Stimulated activated CD8-positive, alpha-beta memory T cell treated with anti-CD3 and anti-CD28 coated beads, Interleukin-15, amount 100 ng/mL, for 1 hour (primary cell): ENCODE measurements around the gene HNF4A.
"Not testable (repeated sequence)": the region's sequence is repeated elsewhere in the genome, so short reads cannot be mapped to it uniquely, and the experiment has no call there.

Experiments used
- DNase-seq: peaks from one replicate; pipeline ENCODE4 v3.0.0-alpha.2; 2020; ENCODE audit warnings: low read depth

The HNF4A gene

GRCh38 chr20:44345941-44346340, 9.6 kb upstream of the HNF4A start:
- DNase-seq: not testable (repeated sequence)

GRCh38 chr20:44348168-44348659, 7.3 kb upstream of the HNF4A start:
- no peak for DNase-seq

- no peak for DNase-seq
Observed at GRCh38 chr20:44349349-44349748, 6.2 kb upstream of the HNF4A start.

DNA sequence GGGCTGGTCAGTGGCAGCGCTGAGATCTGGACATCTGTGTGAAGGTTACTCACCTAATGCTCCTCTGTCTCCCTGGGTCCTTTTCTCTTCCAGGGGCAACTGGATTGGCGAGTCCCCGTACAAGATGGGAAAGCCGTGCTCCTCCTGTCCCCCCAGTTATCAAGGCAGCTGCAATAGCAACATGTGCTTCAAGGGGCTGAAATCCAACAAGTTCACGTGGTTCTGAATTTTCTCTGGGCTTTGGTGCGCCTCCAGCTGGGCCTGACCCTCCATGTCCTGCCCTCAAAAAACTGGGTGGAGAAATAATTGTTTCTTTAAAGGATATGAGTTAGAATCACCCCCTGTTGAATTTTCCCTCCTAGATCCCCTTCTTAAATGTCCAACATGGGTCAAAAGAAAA, 4.9 kb upstream of the HNF4A start:
- no peak for DNase-seq

- DNase-seq: no peak
Observed at GRCh38 chr20:44354979-44355497, 461 bp upstream of the HNF4A start.

GRCh38 chr20:44356353-44356723, 839 bp downstream of the HNF4A start:
- no peak for DNase-seq

DNA sequence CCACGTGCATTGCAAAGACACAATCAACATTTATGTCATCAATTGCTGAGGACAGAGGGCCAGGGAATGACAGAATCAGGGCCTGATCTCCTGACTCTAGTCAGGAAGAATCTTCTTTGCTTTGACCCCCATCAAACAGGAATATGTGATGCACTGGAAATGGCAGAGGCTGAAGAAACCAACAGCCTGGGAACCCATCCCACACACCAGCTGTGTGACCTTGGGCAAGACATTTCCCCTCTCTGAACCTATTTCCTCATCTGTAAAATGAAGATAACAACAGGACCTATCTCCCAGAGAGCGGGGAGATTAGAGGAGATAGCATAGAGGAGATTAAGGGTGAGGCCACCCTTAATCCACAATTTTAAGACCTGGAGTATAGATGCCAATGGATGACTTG, 1.5 kb downstream of the HNF4A start:
- no peak for DNase-seq

DNA sequence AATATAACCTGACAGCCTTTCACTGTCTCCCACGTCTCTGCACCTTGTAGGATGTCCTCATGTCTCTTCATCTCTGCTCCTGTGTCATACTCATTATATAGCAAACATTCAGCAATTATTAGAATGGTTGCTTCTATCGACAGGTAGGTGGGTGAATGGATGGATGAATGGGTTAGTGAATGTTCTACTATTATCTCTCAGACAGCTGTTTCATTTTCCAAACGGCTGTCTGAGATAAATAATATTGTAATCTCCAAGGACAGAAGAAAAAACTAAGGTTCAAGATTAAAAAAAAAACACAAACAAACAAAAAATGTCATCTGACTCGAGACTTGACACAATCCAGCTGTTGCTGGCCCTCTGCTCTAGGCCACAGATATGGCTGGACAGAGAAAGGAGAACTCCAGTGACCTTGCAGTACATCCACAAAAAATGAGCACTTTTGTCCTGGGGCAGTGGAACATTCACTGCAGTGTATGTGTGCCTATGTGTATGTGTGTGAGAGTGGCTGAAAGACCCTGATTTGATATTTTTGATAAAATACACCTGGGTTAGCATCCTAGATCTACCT, 2.1 kb downstream of the HNF4A start:
- no peak for DNase-seq

- no peak for DNase-seq
Observed at GRCh38 chr20:44358776-44359175, 3.3 kb downstream of the HNF4A start.

- DNase-seq: no peak
Observed at GRCh38 chr20:44360221-44360620, 4.7 kb downstream of the HNF4A start.

DNA sequence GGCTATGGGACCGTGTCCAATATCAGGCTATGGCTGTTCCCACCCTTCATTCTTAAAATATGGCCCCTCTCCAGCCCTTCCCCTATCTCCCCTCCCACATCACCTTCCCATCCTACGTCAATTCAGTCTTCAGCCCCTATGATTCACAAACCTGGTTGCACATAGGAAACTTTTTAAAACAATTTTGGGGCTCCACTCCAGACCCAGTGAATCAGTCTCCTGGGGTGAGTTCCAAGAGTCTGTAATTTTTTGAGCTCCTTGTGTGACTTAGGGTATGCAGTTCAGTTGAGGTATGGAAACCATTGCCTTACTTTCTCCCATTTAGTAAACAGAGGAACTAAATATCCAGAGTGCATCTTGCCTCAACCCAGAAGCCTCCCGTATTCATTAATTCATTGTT, 5.5 kb downstream of the HNF4A start:
- no peak for DNase-seq

GRCh38 chr20:44362466-44362940, 7.0 kb downstream of the HNF4A start:
- DNase-seq: no peak

- no peak for DNase-seq
Observed at GRCh38 chr20:44364068-44364467, 8.6 kb downstream of the HNF4A start.

GRCh38 chr20:44364780-44365179, 9.3 kb downstream of the HNF4A start:
- no peak for DNase-seq

- DNase-seq: no peak
Observed at GRCh38 chr20:44367746-44368145, 12.2 kb downstream of the HNF4A start.

DNA sequence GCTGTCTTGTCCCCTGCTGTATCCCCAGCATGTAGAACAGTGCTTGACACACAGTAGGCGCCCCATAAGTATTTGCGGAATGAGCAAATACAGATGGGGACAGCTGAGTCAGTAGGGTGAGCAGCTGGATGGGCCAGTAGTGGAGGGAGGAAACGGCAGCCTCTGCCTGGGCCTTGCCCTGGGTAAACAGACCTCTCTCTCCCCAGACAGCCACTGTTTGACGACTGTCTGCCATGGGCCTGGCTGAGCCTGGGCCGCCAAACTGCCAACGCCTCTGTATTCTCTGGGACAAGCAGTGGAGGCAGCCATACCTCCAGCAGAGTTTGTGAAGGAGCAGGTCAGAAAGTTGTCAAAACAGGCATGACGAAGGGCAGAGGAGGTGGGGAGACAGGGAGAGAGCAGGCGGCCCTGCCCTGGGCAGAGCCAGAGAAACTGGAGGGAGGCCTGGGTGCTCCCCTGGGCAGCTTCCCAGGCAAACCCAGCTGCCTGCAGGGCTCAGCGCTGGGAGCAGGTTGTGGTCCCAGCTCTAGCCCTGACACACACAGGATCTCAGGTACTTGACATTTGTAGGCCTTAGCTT, 15.2 kb downstream of the HNF4A start:
- DNase-seq: no peak

DNA sequence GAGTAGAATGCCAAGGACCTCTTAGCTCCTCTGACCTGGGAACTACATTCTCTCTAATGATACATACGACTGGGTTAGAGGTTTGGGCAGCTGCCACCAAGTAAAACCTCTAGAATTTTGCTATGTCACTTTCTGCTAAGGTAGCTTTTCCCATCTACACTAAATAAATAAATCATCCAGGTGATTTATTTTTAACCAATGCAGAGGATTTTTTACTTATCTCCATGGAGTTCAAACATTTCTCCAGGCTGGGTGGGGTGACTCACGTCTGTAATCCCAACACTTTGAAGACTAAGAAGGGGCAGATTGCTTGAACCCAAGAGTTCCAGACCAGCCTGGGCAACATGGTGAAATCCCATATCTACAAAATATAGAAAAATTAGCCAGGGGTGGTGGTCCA, 27.1 kb downstream of the HNF4A start:
- no peak for DNase-seq

DNA sequence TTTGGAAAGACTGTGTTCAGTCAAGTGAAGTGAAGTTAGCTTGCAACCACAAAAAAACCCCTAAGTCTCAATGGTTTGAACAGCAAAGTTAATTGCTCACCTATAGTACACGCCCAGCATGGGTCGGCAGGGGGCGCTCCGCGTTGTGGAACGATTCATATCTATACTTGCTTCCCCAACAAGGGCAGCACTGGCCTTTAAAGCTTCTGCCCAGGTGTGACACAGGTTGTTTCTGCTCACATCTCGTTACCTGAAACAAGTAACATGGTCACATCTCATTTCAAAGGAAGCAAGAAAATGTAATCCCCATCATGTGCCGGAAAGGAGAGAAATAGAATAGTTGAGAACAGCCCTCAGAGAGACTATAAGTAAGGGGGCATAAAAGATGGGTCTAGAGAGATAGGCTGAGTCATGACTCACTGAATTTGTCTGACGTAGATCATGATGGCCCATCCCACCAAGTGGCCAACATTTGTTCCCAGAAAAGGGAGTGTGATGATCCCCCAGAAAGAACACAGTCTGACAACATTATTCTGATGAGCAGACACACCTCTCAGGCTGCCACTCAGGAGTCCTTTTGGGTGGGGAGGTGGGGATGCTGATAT, 29.0 kb downstream of the HNF4A start:
- DNase-seq: peak; percentile 77

GRCh38 chr20:44388466-44389023, 33.0 kb downstream of the HNF4A start:
- DNase-seq: peak; percentile 44

DNA sequence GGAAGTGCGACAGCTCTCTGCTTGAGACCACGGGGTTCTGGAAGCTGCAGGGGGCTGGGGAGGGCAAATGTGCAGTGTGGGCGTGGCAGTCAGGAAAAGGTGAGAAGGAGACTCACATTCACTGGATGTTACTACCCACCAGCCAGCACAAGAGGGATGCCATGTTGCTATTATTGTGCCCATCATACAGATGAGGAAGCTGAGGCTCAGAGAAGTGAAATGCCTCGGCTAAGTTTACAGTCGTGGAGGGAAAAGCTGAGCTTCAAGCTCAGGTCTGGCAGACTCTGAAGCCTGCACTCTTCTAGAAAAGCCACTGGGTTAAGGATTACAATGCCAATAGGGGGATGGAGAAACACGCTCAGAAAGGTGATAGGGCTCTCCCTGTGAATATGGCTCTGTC, 34.4 kb downstream of the HNF4A start:
- DNase-seq: no peak

DNA sequence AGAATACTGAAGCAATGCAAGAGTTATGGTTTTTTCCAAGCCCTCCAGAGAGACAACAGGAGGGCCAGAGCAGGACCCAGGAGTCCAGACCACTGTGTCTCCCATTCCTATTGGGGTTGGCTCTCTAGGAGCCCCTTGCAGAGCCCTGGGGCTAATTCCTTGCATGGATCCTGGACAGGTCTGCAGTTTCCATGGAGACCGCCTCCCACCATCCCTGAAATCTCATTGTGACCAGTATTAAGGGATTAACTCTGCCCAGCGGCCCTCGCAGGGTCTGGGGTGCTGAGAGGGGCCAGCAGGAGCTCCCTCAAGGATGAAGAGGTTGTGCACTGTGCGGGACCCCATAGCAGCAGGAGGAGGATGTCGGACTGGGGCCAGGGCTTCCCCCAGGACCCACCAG, 34.8 kb downstream of the HNF4A start:
- DNase-seq: no peak

DNA sequence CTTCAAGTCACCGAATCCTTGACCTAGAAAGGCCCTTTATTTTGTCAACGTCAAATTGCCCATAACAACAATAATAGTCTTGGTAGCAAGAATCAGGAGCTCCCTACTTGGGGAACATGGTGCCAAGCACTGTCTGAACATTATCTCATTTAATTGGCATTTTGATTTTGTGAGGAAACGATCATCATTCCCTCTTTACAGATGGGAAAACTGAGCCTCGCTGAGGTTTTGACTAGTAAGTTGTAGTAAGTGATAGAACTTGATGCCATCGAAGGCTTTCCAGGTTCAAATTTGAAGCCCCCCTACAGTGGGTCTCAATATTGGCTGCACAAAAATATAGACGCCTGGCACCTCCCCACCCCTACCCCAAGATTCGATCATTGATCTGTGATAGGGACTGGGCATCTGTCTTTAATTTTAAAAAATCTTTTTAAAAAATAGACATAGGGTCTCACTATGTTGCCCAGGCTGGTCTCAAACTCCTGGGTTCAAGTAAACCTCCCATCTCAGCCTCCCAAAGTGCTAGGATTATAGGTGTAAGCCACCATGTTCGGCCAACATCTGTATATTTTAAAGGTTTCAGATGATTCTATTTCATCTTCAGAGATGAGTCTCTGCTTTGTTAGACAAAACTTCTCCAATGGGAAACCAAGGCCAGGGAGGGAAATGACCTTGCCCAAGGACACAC, 36.7 kb downstream of the HNF4A start:
- no peak for DNase-seq
